Stimulated activated naive CD8-positive, alpha-beta T cell treated with anti-CD3 and anti-CD28 coated beads, Interleukin-15, Interleukin-2, amounts not matched to agents 100 U/mL and 50 U/mL, for 24 hours (primary cell): ENCODE results near the gene UBA52.
"Not testable (repeated sequence)": the region's sequence is repeated elsewhere in the genome, so short reads cannot be mapped to it uniquely, and the experiment has no call there.

ENCODE experiments used
- ATAC-seq: fragments of 150-1000 bp; cut with Tn5 transposase; one replicate; pipeline ENCODE4 v1.10.0; 2021
- DNase-seq: peaks from one replicate; pipeline ENCODE4 v3.0.0; 2021

Gene UBA52

GRCh38 chr19:18593367-18594095 lies 21.9 kb downstream of the UBA52 start:
- ATAC-seq = no peak
- DNase-seq = no peak

DNA sequence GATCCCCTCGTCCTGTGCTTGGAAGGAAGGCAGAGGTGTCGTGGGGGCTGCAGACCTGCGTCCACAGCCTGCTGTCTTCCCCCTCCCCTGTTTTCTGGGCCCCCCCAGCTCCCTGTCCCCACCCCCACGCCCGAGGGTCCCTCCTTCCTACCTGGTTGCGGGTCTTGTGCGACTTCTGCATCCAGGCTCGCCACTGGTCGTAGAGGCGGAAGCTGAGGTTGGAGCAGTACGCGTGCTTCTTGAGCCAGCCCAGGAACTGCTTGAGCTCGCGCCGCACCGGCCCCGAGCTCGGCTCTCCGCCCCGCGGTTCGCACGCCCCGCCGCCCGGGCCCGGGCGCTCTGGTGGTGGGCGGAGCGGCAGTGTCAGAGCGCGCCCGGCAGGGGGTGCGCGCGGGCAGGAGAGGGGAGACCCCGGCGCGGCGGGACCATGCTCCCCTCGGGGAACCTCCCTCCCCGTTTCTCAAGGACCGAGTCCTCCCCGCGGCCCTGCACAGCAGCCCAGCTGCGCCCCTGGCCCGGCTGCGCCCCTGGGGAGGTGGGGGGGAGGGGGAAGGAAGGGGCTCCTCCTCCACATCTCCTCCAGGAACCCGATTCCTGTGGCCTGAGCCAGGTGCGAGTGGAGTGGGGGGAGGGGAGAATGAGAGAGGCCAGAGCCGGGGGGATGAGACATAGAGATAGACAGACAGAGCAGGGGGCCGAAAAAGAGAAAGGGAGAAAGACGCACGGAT lies 22.6 kb downstream of the UBA52 start:
- peak; percentile 75 for ATAC-seq

DNA sequence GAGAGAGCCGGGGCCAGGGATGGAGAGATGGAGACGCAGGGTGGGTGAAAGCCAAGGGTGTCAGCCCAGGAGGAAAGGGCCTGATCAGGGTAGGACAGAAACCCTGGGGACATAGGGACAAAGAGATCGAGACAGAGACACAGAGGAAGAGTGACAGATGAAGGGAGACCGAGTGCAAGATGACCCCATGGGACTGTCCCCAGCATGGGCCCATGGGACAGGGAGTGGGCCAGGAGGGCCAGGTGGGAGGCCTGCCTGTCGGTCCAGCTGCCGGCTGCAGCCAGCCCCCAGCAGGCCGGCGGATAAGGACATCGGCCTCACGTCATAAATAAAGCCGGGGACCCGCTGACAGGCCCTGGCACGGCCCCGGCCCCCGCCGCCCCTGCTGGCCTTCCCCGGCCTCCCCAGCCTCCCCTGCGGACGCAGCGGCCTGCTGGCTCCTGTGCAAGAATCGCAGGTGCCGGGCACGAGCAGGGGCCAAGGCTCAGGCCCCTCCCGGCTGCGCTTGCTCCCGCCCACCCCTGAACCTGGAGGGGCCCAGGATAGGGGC lies 23.2 kb downstream of the UBA52 start:
- ATAC-seq = peak; percentile 14
- DNase-seq = no peak

More for the DNA sequence above, 22.6 kb downstream of the UBA52 start:
- DNase-seq = peak; percentile 85

GRCh38 chr19:18595475-18595874 lies 23.8 kb downstream of the UBA52 start:
- ATAC-seq = no peak
- no peak for DNase-seq

DNA sequence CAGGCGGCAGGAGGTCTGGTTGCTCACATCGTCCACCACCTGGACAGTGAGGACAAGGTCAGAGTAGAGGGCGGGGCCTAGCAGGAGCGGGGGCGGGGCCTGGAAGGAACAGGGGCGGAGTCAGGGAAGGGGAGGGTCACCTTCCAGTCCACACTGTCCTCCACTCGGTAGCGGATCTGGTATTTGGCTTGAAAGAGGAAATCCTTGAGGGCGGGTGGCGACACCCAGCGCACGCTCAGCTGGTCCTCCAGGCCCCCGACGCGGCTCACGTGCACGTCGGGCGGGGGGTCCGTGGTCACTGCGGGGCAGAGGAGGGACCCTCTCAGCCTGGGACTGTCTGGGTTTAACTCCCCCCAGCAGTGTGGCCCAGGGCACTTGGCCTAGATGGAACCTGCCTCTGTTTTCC lies 25.1 kb downstream of the UBA52 start:
- ATAC-seq (no peak), DNase-seq (peak; percentile 41)

GRCh38 chr19:18597809-18598660 lies 26.4 kb downstream of the UBA52 start:
- no peak for ATAC-seq

GRCh38 chr19:18599485-18599884 lies 27.8 kb downstream of the UBA52 start:
- DNase-seq (no peak), ATAC-seq (no peak)

More at GRCh38 chr19:18597809-18598660, 26.4 kb downstream of the UBA52 start:
- no peak for DNase-seq

- ATAC-seq, DNase-seq: not testable (repeated sequence)
Observed at GRCh38 chr19:18600692-18601397, 29.2 kb downstream of the UBA52 start.

DNA sequence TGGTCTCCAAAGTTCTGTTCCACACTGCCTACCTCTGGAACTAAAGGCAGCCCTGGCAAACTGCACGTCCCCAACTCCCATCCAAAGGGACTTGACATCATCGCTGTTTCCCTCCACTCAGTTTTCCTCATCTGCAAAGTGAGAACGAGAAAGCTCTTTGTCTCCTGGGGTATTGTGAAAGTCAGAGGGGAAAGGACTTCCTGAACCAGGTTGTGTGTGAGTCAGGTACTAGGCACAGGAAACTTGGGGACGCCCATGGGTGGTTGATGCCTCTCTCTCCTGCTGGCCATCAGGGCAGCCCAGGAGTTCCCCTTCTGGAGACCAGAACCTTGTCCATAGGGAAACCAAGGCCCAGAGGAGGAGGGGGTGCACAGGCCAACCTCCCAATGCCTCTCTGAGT lies 30.2 kb downstream of the UBA52 start:
- DNase-seq = no peak
- ATAC-seq = no peak

- ATAC-seq (peak; percentile 28), DNase-seq (peak; percentile 33)
Observed at GRCh38 chr19:18603255-18603957, 31.7 kb downstream of the UBA52 start.

- DNase-seq = no peak
- no peak for ATAC-seq
Observed at GRCh38 chr19:18603958-18604819, 32.5 kb downstream of the UBA52 start.

DNA sequence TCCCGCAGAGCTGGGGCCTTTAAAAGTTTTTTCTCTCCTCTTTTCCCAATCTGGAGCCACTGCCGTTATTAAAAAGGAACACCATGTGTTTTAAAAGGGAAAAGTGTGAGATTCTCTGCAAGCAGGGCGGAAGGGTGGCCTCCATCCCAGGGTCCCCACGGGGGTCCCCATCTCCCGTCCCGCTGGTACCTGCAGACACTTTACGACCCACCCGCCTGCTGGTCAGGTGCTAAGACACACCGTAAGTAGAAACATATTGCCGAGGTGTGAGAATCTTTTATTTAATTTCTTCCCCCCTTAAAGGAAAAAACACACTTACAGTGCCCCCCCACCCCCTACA lies 33.1 kb downstream of the UBA52 start:
- ATAC-seq = no peak
- no peak for DNase-seq

GRCh38 chr19:18605196-18605545 lies 33.5 kb downstream of the UBA52 start:
- no peak for ATAC-seq
- DNase-seq = no peak

GRCh38 chr19:18605546-18606280 lies 34.1 kb downstream of the UBA52 start:
- no peak for ATAC-seq
- DNase-seq = no peak

DNA sequence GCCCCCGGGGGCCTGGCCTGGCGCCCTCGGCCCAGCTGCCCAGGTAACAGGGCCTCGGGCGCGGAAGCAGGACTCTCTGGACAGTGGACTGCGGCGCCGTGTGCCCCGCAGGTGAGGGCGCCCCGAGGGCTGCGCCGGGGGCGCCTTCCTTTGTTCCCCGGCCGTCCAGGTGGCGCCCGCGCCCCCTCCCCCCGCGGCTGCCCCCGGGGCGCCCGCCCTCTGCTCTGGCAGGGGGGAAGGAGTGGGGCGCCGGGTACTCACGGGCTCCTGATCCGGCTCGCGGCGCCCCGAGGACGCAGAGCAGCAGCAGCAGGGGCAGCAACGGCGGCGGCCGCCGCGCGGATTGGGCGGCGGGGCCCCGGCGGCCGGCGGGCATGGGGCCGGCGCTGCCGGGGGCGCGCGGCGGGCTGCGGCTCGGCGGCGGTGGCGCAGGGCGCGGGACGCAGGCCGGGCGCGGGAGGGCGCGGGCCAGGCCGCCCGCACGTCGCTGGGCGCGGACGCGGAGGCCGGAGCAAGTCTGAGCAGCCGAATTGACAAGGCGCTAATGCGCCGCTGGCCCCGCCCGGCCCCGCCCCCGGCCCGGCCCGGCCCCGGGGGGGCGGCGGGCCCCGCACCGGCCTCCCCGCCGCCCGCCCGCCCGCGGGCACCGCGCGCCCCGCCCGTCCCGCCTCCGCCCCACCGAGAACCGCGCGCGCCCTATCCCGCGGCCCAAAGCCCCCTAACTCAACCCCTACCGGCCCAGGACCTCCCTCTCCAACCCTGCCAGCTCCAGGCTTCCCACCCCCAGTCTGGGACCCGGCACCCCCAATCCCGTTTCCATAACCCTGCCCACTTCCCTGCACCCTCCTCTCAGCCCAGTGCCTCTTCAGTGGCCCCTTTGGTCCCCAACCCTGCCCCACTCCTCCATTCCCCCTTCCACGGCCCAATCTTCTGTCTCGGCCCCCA lies 34.9 kb downstream of the UBA52 start, which contains the start of gene CRLF1:
CRLF1 (minus strand) TSS at position 519 of the 945 bp plus-strand sequence; CDS start at position 376, 143 bp downstream.
- ATAC-seq (no peak), DNase-seq (no peak)

DNA sequence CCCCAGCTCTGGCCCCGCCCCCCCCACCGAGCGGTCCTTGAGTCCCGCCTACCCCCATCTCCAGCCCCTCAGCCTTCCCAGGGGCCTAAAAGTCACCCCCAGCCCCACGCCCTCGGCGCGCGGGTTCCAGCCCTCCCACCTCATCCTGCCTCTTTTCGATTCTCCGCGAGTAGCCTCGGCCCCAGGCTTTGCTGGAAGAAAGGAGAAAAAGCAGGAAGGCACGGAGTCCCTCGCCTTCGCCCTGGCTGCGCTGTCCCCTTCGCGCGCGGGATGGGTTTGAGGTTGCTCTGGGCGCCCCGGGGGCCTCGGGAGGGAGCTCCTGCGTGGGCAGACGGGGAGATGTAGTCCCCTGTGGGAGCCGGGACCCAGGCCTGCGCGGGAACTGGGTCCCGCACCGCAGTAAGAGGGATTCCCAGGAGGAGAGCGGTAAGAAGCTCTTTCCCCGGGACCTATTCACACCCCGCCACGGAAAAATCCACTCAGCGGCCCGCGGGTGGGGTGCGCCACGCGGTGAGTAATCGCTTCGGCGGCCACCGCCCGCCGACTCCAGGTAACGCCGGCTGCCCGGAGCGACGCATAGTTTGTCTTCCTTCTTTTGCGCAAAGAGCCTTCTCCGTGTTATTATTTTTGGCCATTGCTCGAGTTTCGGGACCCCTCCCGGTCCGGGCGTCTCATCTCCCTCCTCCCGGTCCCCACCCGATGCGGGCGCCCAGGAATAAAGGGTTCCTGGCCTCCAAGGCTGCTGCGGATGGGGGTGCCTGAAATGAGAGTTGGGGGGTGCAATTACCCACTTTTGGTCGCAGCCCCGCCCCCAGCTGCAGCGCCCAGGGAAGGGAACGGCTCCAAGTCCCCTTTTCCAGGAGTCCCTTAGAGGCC lies 35.8 kb downstream of the UBA52 start:
- DNase-seq (no peak), ATAC-seq (no peak)

- no peak for DNase-seq
Observed at GRCh38 chr19:18608102-18608804, 36.6 kb downstream of the UBA52 start.

More at GRCh38 chr19:18608102-18608804, 36.6 kb downstream of the UBA52 start:
- no peak for ATAC-seq
